ENCODE results near the gene DDX59. TPM values are rescaled to one million over a fixed set of nuclear protein-coding genes. Genes with fewer than 3 reads are reported as not detected.

Gene DDX59
- total and polyA plus RNA-seq, 2 donors from 2014 or later = 18.2 to 20.8 TPM

GRCh38 chr1:200684015-200684414 is 14.3 kb upstream of the DDX59 start:
- intact Hi-C loops (cut with DNase I) = no loop called here
- no peak for FAIRE-seq
- no peak for TF ChIP-seq CTCF (IDR thresholded peaks at IDR 0.05; ENCODE audit: borderline replicate concordance, extremely low read depth, insufficient read depth)

DNA sequence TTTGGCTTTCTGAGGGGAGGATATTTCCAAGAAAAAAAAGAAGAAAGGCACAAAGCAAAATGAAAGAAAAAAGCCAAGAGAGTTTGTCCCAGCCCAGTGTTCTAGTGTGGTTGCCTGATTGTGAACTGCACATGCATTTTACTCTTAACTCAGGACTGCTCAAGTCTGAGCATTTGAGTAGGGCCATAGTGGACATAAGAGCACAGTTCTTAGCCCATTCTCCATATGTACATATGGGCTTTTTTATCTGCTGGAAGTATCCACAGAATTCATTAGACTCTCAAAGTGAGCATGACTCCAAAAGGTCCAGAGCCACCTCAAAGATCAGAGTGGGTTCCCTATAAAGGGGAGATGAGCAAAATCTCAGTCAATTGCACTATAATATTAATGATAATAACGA is 13.6 kb upstream of the DDX59 start:
- TF ChIP-seq CTCF (IDR thresholded peaks at IDR 0.05; ENCODE audit: borderline replicate concordance, extremely low read depth, insufficient read depth) = no peak
- Histone ChIP-seq H3K4me1 (ENCODE audit: control insufficient read depth in 2 of 3, insufficient read depth in 2 of 3, low read depth in 1 of 3, low read length in 3 of 3) (no peaks in the 10 kb centered on the region), H3K27ac (ENCODE audit: low read depth in 2 of 2, low read length in 2 of 2) (no peak overlapping the region), H3K4me3 (ENCODE audit: low read length in 3 of 3) (no peak overlapping the region), H3K27me3 (ENCODE audit: control insufficient read depth, insufficient read depth, low read length) (no peaks in the 10 kb centered on the region), H3K36me3 (ENCODE audit: control insufficient read depth in 2 of 3, insufficient read depth in 3 of 3, low read length in 3 of 3) (no peaks in the 10 kb centered on the region), H3K9me3 (ENCODE audit: control insufficient read depth in 2 of 3, insufficient read depth in 1 of 3, low read length in 3 of 3) (no peaks in the 10 kb centered on the region), H3K9ac (ENCODE audit: low read length in 3 of 3) (no peak overlapping the region)
- intact Hi-C loops (cut with DNase I) = no loop called here
- FAIRE-seq (no peak), DNase-seq (no peak)

More at GRCh38 chr1:200684015-200684414, 14.3 kb upstream of the DDX59 start:
- no peaks in the 10 kb centered on the region for H3K9me3 ChIP-seq (ENCODE audit: control insufficient read depth in 2 of 3, insufficient read depth in 1 of 3, low read length in 3 of 3)
- DNase-seq = no peak
- no peaks in the 10 kb centered on the region for H3K27me3 ChIP-seq (ENCODE audit: control insufficient read depth, insufficient read depth, low read length)
- H3K27ac ChIP-seq (ENCODE audit: low read depth in 2 of 2, low read length in 2 of 2) = no peak overlapping the region
- no peak overlapping the region for H3K9ac ChIP-seq (ENCODE audit: low read length in 3 of 3)
- no peaks in the 10 kb centered on the region for H3K4me1 ChIP-seq (ENCODE audit: control insufficient read depth in 2 of 3, insufficient read depth in 2 of 3, low read depth in 1 of 3, low read length in 3 of 3)
- H3K4me3 ChIP-seq (ENCODE audit: low read length in 3 of 3) = no peak overlapping the region
- no peaks in the 10 kb centered on the region for H3K36me3 ChIP-seq (ENCODE audit: control insufficient read depth in 2 of 3, insufficient read depth in 3 of 3, low read length in 3 of 3)

- H3K36me3 ChIP-seq (ENCODE audit: control insufficient read depth in 2 of 3, insufficient read depth in 3 of 3, low read length in 3 of 3) = no peaks in the 10 kb centered on the region
- no peaks in the 10 kb centered on the region for H3K27me3 ChIP-seq (ENCODE audit: control insufficient read depth, insufficient read depth, low read length)
- H3K9me3 ChIP-seq (ENCODE audit: control insufficient read depth in 2 of 3, insufficient read depth in 1 of 3, low read length in 3 of 3) = no peaks in the 10 kb centered on the region
- DNase-seq (no peak), FAIRE-seq (no peak)
- intact Hi-C loops (cut with DNase I) = no loop called here
- H3K4me1 ChIP-seq (ENCODE audit: control insufficient read depth in 2 of 3, insufficient read depth in 2 of 3, low read depth in 1 of 3, low read length in 3 of 3) = no peaks in the 10 kb centered on the region
- no peak overlapping the region for H3K4me3 ChIP-seq (ENCODE audit: low read length in 3 of 3)
- H3K27ac ChIP-seq (ENCODE audit: low read depth in 2 of 2, low read length in 2 of 2) = no peak overlapping the region
- no peak overlapping the region for H3K9ac ChIP-seq (ENCODE audit: low read length in 3 of 3)
- no peak for TF ChIP-seq CTCF (IDR thresholded peaks at IDR 0.05; ENCODE audit: borderline replicate concordance, extremely low read depth, insufficient read depth)
Observed at GRCh38 chr1:200681231-200681630, 11.5 kb upstream of the DDX59 start.

DNA sequence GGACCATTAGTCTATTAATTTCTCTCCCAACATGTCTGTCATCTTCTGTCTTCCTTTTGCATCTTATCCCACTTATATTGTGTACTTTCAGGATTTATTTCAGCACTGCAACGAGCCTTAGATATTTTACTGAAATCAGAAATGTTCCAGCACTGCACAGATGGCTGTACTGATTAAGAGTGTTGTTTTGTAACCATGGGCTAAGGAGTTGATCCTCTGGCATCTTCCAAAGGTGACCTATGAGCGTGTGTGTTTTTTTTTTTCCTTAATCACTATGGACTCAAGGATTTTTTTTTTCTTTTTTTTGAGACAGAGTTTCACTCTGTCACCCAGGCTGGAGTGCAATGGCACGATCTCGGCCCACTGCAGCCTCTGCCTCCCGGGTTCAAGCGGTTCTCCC is 7.1 kb upstream of the DDX59 start:
- Histone ChIP-seq H3K36me3 (ENCODE audit: control insufficient read depth in 2 of 3, insufficient read depth in 3 of 3, low read length in 3 of 3) (no peaks in the 10 kb centered on the region), H3K4me1 (ENCODE audit: control insufficient read depth in 2 of 3, insufficient read depth in 2 of 3, low read depth in 1 of 3, low read length in 3 of 3) (no peaks in the 10 kb centered on the region), H3K27me3 (ENCODE audit: control insufficient read depth, insufficient read depth, low read length) (no peaks in the 10 kb centered on the region), H3K4me3 (ENCODE audit: low read length in 3 of 3) (no peak overlapping the region), H3K9me3 (ENCODE audit: control insufficient read depth in 2 of 3, insufficient read depth in 1 of 3, low read length in 3 of 3) (no peaks in the 10 kb centered on the region), H3K9ac (ENCODE audit: low read length in 3 of 3) (no peak overlapping the region), H3K27ac (ENCODE audit: low read depth in 2 of 2, low read length in 2 of 2) (no peak overlapping the region)
- DNase-seq = no peak
- intact Hi-C loops (cut with DNase I) = no loop called here
- no peak for FAIRE-seq
- TF ChIP-seq CTCF (IDR thresholded peaks at IDR 0.05; ENCODE audit: borderline replicate concordance, extremely low read depth, insufficient read depth) = no peak
